GM21529 (cell line): ENCODE data around the gene PIP5K1B.
"Not testable (repeated sequence)": the region's sequence is repeated elsewhere in the genome, so short reads cannot be mapped to it uniquely, and the experiment has no call there.

Source experiments
- ATAC-seq: cut with Tn5 transposase; IDR thresholded peaks from one replicate; pipeline ENCODE4 v1.9.1; 2021; ENCODE audit not compliant: unreplicated experiment

PIP5K1B gene

DNA sequence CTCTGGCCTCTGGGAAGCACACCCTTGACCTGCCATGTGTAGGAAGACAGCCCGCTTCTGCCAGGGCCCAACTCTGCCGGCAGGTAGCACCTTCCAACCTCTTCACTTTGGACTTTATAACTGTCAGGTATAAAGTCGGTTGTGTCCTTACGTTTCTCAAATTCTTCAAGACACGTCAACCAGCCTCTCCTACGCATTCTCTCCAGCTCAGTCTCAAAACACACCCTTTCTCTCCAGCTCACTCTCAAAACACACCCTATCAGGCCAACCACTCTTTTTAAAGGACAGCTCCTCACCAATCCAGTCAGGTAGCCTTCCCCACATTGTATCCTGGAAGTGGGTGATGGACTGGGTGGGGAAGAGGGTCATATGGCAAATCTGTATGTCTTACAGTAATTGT, 344.1 kb downstream of the PIP5K1B start:
- no peak for ATAC-seq

DNA sequence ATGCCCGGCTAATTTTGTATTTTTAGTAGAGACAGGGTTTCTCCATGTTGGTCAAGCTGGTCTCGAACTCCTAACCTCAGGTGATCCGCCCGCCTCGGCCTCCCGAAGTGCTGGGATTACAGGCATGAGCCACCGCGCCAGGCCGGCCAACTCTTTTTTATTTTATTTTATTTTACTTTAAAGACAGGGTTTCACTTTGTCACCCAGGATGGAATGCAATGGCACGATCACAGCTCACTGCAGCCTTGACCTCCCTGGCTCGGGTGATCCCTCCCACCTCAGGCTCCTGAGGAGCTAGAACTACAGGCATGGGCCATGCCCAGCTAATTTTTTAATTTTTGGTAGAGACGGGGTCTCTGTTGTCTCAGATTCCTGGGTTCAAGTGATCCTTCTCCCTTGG, 345.9 kb downstream of the PIP5K1B start:
- ATAC-seq, result not testable (repeated sequence)

DNA sequence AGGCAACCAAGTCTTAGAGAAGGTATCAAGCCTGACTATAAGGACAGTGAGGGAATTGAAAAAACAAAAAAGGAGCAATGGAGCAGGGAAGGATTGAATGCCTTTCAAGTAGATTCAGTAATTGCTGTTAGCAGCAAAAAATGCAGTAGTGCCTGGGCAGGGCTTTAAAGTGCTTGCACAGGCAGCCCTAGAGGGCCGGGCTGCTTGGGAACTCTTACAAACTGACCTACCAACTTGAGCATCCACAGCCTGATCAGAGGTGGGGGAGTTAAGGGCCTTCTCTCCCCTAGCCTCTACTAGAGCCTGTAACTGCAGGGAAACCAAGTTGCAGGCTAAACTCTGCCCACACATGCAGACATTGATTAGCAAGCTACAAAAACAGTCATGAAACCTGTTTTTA, 349.9 kb downstream of the PIP5K1B start:
- no peak for ATAC-seq

DNA sequence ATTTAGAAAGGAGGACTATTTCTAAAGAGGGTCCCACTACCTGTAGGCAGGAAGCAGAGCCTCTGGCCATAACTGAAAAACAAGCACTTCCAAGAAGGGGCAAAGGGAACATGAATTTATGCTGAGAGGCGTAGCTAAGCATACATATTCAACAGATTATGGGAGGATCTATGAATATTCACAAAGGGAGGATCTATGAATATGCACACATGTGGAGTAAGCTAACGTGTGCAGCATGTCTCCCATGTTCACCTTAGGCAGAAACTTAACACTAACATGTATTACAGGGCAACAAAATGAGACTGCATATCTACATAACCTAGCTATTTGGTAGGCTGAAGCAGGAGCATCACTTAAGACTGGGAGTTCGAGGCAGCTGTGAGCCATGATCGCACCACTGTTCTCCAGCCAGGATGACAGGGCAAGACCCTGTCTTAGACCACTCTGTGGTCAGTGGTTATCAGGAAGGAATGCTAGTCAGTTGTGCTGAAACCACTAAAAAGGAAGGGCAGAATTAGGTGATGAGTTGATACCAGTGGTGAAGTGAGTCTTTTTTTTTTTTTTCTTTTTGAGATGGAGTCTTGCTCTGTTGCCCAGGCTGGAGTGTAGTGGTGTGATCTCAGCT, 351.3 kb downstream of the PIP5K1B start:
- no peak for ATAC-seq

DNA sequence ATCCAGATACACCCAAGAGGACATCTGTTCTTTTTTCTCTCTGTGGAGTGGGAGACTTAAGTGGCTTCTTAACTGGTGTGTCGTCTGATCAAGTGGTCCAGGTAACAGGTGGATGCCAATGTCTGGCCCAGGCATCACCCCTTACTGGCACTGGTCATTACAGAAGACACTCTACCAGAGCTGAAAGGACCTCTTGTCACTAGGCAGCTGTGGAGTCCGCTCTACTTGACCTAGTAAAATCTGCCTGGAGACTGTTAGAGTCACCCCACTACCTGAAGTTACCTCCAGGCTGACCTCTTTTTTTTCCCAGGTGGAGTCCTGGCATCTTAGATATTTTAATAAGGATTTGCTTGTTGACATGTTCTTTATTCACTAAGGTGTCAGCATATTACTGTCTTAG, 353.1 kb downstream of the PIP5K1B start:
- ATAC-seq, result no peak
